Measurements from ENCODE around the gene ANXA2R.

DNA sequence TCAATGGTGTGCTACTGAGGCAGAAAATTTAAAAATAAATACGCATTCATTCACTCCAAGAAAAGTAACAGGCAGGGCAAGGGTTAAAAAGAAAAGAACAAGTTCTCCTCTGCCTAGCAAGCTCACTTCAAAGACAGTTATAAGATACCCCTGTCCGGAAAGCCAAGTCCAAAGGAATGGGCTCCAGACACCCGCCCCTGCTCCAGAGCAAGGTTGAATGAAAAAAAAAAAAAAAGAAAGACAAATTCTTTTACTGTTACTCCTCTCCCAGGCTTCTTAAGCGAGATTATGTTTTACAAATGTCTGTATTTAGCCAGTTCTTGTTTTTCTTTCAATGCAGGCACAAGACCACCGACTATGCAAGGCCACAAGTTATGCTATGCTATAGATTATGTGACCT, 9.1 kb upstream of the ANXA2R start:
- TF ChIP-seq EZH2 (IDR thresholded peaks at IDR 0.05; ENCODE audit: low read depth): no peak
- TF ChIP-seq, protein P1, sequence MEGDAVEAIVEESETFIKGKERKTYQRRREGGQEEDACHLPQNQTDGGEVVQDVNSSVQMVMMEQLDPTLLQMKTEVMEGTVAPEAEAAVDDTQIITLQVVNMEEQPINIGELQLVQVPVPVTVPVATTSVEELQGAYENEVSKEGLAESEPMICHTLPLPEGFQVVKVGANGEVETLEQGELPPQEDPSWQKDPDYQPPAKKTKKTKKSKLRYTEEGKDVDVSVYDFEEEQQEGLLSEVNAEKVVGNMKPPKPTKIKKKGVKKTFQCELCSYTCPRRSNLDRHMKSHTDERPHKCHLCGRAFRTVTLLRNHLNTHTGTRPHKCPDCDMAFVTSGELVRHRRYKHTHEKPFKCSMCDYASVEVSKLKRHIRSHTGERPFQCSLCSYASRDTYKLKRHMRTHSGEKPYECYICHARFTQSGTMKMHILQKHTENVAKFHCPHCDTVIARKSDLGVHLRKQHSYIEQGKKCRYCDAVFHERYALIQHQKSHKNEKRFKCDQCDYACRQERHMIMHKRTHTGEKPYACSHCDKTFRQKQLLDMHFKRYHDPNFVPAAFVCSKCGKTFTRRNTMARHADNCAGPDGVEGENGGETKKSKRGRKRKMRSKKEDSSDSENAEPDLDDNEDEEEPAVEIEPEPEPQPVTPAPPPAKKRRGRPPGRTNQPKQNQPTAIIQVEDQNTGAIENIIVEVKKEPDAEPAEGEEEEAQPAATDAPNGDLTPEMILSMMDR (conservative IDR thresholded peaks at IDR 0.05): no peak

Measured in PC-9 (cell line).